Activated CD8-positive, alpha-beta memory T cell treated with anti-CD3 and anti-CD28 coated beads, Interleukin-2, amount 10 ng/mL, durations not matched to agents 7 days and 5 days (primary cell): Measurements from ENCODE around the gene CDC27. TPM values are rescaled to one million over a fixed set of nuclear protein-coding genes. Genes with fewer than 3 reads are reported as not detected.
"Not testable (repeated sequence)": the region's sequence is repeated elsewhere in the genome, so short reads cannot be mapped to it uniquely, and the experiment has no call there.

Source experiments
- ATAC-seq: fragments of 150-1000 bp; cut with Tn5 transposase; one replicate; pipeline ENCODE4 v1.10.0; 2021; ENCODE audit warnings: moderate library complexity
- CTCF ChIA-PET: fragments of 350-600 bp; sonication (Branson Sonifier 250); formaldehyde crosslinking; loops from one replicate; lab custom pipeline; 2021; ENCODE audit warnings: antibody characterized with exemption; lab: Charles Lee
- DNase-seq: peaks from one replicate; pipeline ENCODE4 v3.0.0-alpha.2; 2020
- H3K27ac Mint-ChIP-seq: one replicate; pipeline ENCODE4 v1.8.0; 2021; ENCODE audit warnings: mild to moderate bottlenecking, mixed read lengths
- H3K27me3 Mint-ChIP-seq: one replicate; pipeline ENCODE4 v1.8.0; 2021; ENCODE audit warnings: mixed read lengths
- H3K36me3 Mint-ChIP-seq: one replicate; pipeline ENCODE4 v1.8.0; 2021; ENCODE audit warnings: mild to moderate bottlenecking, mixed read lengths
- H3K4me1 Mint-ChIP-seq: one replicate; pipeline ENCODE4 v1.8.0; 2021; ENCODE audit warnings: mixed read lengths
- H3K4me3 Mint-ChIP-seq: one replicate; pipeline ENCODE4 v1.8.0; 2021; ENCODE audit warnings: mild to moderate bottlenecking, moderate library complexity, mixed read lengths
- H3K9me3 Mint-ChIP-seq: one replicate; pipeline ENCODE4 v1.8.0; 2022; ENCODE audit warnings: low read depth, mixed read lengths
- total RNA-seq, 2 experiments: library from RNA; stranded (reverse); gene quantifications; one replicate each; pipeline ENCODE4 v1.2.3, GENCODE V29; 2021

CDC27 gene
- total RNA-seq, 2 experiments from 2014 or later, result 151 to 155 TPM

- Mint-ChIP-seq H3K27me3 (no peaks in the 10 kb centered on the region), H3K4me1 (peaks cover 22% of the 10 kb centered on the region), H3K4me3 (no peak overlapping the region), H3K9me3 (no peaks in the 10 kb centered on the region), H3K36me3 (peaks cover 46% of the 10 kb centered on the region), H3K27ac (no peak overlapping the region)
- CTCF ChIA-PET, result no interaction called here
- DNase-seq (no peak), ATAC-seq (no peak)
These were observed 29.8 kb downstream of the CDC27 start for GRCh38 chr17:47159315-47159714.

- Mint-ChIP-seq H3K36me3 (peaks cover 56% of the 10 kb centered on the region), H3K27me3 (no peaks in the 10 kb centered on the region), H3K4me1 (no peaks in the 10 kb centered on the region), H3K27ac (peak overlapping the region; percentile 28), H3K9me3 (no peaks in the 10 kb centered on the region), H3K4me3 (no peak overlapping the region)
- CTCF ChIA-PET, result no interaction called here
- DNase-seq (no peak), ATAC-seq (no peak)
These were observed 43.7 kb downstream of the CDC27 start for GRCh38 chr17:47145351-47145750.

- CTCF ChIA-PET, result interaction anchor here (1.2 kb wide), 1 partner anchor 180 kb away, joined by 3 read pairs; no protein-coding TSS in a partner anchor
- DNase-seq, result no peak
- Mint-ChIP-seq H3K4me1 (peaks cover 2% of the 10 kb centered on the region), H3K36me3 (peaks cover 50% of the 10 kb centered on the region), H3K27ac (no peak overlapping the region), H3K27me3 (no peaks in the 10 kb centered on the region), H3K4me3 (no peak overlapping the region), H3K9me3 (no peaks in the 10 kb centered on the region)
- ATAC-seq, result no peak
These were observed 53.9 kb downstream of the CDC27 start for GRCh38 chr17:47135235-47135634.

- CTCF ChIA-PET, result interaction anchor here (1.2 kb wide), 2 partner anchors 19 to 181 kb away, joined by 3 read pairs; no protein-coding TSS in a partner anchor
- not testable (repeated sequence) for ATAC-seq
- H3K36me3 Mint-ChIP-seq, result peaks cover 45% of the 10 kb centered on the region
These were observed 54.7 kb downstream of the CDC27 start for GRCh38 chr17:47134354-47134753.

GRCh38 chr17:47131761-47132160 lies 57.3 kb downstream of the CDC27 start:
- peaks cover 2% of the 10 kb centered on the region for H3K4me1 Mint-ChIP-seq
- no peak for ATAC-seq
- H3K27me3 Mint-ChIP-seq, result no peaks in the 10 kb centered on the region
- H3K9me3 Mint-ChIP-seq, result no peaks in the 10 kb centered on the region
- DNase-seq, result no peak
- H3K36me3 Mint-ChIP-seq, result peaks cover 35% of the 10 kb centered on the region
- no peak overlapping the region for H3K27ac Mint-ChIP-seq
- CTCF ChIA-PET, result interaction anchor here (0.8 kb wide), 1 partner anchor 28 kb away, joined by 3 read pairs; no protein-coding TSS in a partner anchor
- H3K4me3 Mint-ChIP-seq, result no peak overlapping the region

More at GRCh38 chr17:47134354-47134753, 54.7 kb downstream of the CDC27 start:
- not testable (repeated sequence) for H3K27ac Mint-ChIP-seq, H3K4me3 Mint-ChIP-seq, H3K4me1 Mint-ChIP-seq, H3K27me3 Mint-ChIP-seq, H3K9me3 Mint-ChIP-seq, DNase-seq

GRCh38 chr17:47126835-47127234 lies 62.3 kb downstream of the CDC27 start:
- H3K9me3 Mint-ChIP-seq, H3K4me1 Mint-ChIP-seq, DNase-seq, ATAC-seq, H3K4me3 Mint-ChIP-seq, CTCF ChIA-PET, H3K27me3 Mint-ChIP-seq, H3K27ac Mint-ChIP-seq: not testable (repeated sequence)
- peaks cover 33% of the 10 kb centered on the region for H3K36me3 Mint-ChIP-seq

GRCh38 chr17:47123262-47123661 lies 65.8 kb downstream of the CDC27 start:
- DNase-seq, H3K4me1 Mint-ChIP-seq, H3K9me3 Mint-ChIP-seq, H3K27me3 Mint-ChIP-seq, CTCF ChIA-PET, H3K4me3 Mint-ChIP-seq, H3K27ac Mint-ChIP-seq, ATAC-seq: not testable (repeated sequence)
- H3K36me3 Mint-ChIP-seq, result peaks cover 40% of the 10 kb centered on the region

GRCh38 chr17:47120521-47121095 lies 68.5 kb downstream of the CDC27 start:
- Mint-ChIP-seq H3K27ac (no peak overlapping the region), H3K4me1 (no peaks in the 10 kb centered on the region), H3K36me3 (peaks cover 36% of the 10 kb centered on the region), H3K4me3 (no peak overlapping the region), H3K9me3 (no peaks in the 10 kb centered on the region), H3K27me3 (no peaks in the 10 kb centered on the region)
- CTCF ChIA-PET, result no interaction called here
- no peak for DNase-seq
- no peak for ATAC-seq

- Mint-ChIP-seq H3K4me3 (no peak overlapping the region), H3K36me3 (peaks cover 36% of the 10 kb centered on the region), H3K9me3 (no peaks in the 10 kb centered on the region), H3K27me3 (no peaks in the 10 kb centered on the region), H3K27ac (no peak overlapping the region), H3K4me1 (no peaks in the 10 kb centered on the region)
- DNase-seq (no peak), ATAC-seq (no peak)
- CTCF ChIA-PET, result no interaction called here
These were observed 69.2 kb downstream of the CDC27 start for GRCh38 chr17:47119746-47120520.

GRCh38 chr17:47117386-47117785 lies 71.7 kb downstream of the CDC27 start:
- ATAC-seq, result no peak
- Mint-ChIP-seq H3K4me3 (no peak overlapping the region), H3K4me1 (no peaks in the 10 kb centered on the region), H3K9me3 (no peaks in the 10 kb centered on the region), H3K36me3 (peaks cover 33% of the 10 kb centered on the region), H3K27me3 (no peaks in the 10 kb centered on the region), H3K27ac (no peak overlapping the region)
- no peak for DNase-seq
- CTCF ChIA-PET, result interaction anchor here (1.2 kb wide), 1 partner anchor 24 kb away, joined by 3 read pairs; no protein-coding TSS in a partner anchor

- DNase-seq, result no peak
- CTCF ChIA-PET, result no interaction called here
- H3K36me3 Mint-ChIP-seq, result no peaks in the 10 kb centered on the region
- no peak overlapping the region for H3K27ac Mint-ChIP-seq
- no peaks in the 10 kb centered on the region for H3K9me3 Mint-ChIP-seq
- H3K4me3 Mint-ChIP-seq, result no peak overlapping the region
- no peak for ATAC-seq
- no peaks in the 10 kb centered on the region for H3K4me1 Mint-ChIP-seq
- H3K27me3 Mint-ChIP-seq, result peaks cover 4% of the 10 kb centered on the region
These were observed 83.0 kb downstream of the CDC27 start for GRCh38 chr17:47106130-47106529.

- H3K27ac Mint-ChIP-seq, CTCF ChIA-PET, ATAC-seq, H3K27me3 Mint-ChIP-seq, H3K9me3 Mint-ChIP-seq, H3K4me3 Mint-ChIP-seq, H3K4me1 Mint-ChIP-seq, DNase-seq, H3K36me3 Mint-ChIP-seq: not testable (repeated sequence)
These were observed 83.8 kb downstream of the CDC27 start for GRCh38 chr17:47105246-47105645.

- H3K4me3 Mint-ChIP-seq, result no peak overlapping the region
These were observed 86.2 kb downstream of the CDC27 start for GRCh38 chr17:47102914-47103313.

More at GRCh38 chr17:47102914-47103313, 86.2 kb downstream of the CDC27 start:
- ATAC-seq, result no peak
- H3K36me3 Mint-ChIP-seq, result peaks cover 4% of the 10 kb centered on the region
- no peak overlapping the region for H3K27ac Mint-ChIP-seq
- H3K4me1 Mint-ChIP-seq, result peaks cover 16% of the 10 kb centered on the region
- CTCF ChIA-PET, result no interaction called here
- DNase-seq, result no peak
- H3K27me3 Mint-ChIP-seq, result peaks cover 2% of the 10 kb centered on the region
- H3K9me3 Mint-ChIP-seq, result no peaks in the 10 kb centered on the region
